GM21619 (cell line): ENCODE data around the gene LAGE3.

Source experiments
- ATAC-seq: cut with Tn5 transposase; IDR thresholded peaks from one replicate; pipeline ENCODE4 v1.9.1; 2021; ENCODE audit not compliant: unreplicated experiment

Gene LAGE3

DNA sequence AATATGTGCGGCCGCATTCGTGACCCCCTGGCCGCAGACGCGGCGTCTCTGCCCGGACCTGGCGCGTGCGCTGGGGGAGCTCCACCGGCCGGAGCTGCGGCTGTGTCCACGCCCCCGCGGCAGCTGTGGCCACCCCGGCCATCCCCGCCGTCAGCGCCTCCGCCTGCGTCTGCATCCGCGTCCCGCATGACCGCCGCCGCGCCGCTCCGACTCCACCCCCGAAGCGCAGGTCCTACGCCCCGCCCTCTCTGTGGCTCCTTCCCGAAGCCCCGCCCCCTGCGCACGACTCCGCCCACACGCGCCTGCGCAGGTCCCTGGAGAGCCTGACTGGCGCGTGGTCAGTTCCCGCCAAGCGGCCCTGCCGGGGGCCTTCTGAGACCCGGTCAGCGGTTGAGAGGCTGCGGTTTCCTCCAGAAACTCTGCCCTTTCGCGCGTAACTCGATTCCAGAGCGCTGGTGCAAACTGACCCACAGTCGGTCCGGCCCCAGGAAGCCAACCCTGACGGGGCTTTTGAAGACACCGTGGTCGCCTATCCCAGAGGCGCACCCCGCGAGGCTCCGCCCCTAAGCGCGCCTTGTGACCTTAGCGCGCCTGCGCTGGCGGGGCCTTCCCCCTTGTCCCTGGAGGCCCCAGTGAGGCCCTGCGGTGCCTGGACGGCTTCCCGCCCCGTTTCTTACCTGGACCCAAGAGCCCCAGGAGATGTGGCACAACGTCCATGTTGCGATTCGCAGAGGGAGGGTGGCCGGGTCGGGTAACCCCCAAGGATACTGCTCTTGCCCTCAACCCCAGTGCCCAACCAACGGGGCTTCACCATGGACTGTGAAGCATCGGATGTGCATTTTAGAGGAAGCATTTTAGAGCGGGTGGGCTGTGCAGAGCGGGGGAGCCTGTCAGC is at the start of gene LAGE3:
Gene LAGE3, minus strand, starts transcription at position 554 of the 895 bp plus-strand sequence. Its CDS starts 366 bp downstream, at position 188.
- ATAC-seq: peak; percentile 87

GRCh38 chrX:154526901-154527675 is 48.0 kb upstream of the LAGE3 start:
- ATAC-seq: peak; percentile 82

GRCh38 chrX:154525606-154526490 is 46.8 kb upstream of the LAGE3 start:
- no peak for ATAC-seq

DNA sequence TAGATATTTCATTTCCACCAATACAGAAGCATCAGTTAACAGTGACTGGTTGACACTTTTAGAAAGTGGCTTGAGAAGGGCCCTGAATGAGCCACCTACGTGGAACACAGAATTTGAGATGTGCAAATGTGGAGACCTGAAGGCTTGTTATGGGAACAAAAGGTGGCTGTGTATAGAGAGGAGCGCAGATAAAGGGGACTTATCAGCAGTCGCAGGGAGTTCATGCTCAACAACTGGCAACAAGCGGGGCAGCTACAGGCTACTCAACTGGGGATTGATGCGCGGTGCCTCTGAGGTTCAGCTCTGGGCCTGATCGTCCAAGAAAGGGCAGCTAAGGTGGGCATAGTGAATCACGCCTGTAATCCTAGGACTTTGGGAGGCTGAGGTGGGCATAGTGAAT is 40.3 kb upstream of the LAGE3 start:
- no peak for ATAC-seq

- no peak for ATAC-seq
Observed at GRCh38 chrX:154517101-154517781, 38.2 kb upstream of the LAGE3 start.

- no peak for ATAC-seq
Observed at GRCh38 chrX:154516656-154517100, 37.6 kb upstream of the LAGE3 start.

DNA sequence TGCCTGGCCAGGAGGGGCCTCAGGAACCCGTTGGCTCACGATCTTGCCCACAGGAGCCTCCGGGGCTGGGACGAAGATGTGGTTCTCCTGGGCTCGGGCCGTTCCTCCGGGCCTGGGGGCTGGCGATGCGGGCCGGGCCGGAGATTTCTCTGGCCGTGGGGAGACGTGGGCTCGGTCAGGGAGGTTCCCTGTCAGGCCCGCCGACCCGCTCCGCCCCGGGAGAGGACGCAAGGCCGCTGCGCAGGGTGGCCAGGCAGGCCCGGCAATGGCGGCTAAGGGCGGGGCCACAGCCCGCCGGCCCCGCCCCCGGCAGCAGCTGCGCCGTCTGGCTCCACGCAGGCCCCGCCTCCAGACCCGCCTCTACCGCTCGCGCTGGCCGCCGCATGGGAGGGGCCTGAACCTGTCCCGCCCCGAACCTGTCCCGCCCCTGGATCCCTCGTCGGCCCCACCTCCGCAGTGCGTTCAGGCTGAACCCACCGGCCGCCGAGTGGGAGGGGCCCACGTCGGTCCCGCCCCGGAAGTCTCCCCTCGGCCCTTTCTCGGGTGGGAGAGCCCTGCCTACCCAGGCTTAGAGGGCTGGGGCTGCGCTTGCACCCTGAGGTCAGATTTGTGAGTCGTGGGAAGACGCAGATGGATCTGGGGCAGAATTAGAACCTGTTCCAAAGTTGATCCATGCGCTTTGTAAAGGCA is 37.0 kb upstream of the LAGE3 start, which contains the start of gene FAM3A:
Gene FAM3A, minus strand, starts transcription at position 267 of the 690 bp plus-strand sequence. CDS start 460 bp downstream, outside the sequence.
- peak; percentile 85 for ATAC-seq

- ATAC-seq: no peak
Observed at GRCh38 chrX:154515090-154515965, 36.2 kb upstream of the LAGE3 start.

DNA sequence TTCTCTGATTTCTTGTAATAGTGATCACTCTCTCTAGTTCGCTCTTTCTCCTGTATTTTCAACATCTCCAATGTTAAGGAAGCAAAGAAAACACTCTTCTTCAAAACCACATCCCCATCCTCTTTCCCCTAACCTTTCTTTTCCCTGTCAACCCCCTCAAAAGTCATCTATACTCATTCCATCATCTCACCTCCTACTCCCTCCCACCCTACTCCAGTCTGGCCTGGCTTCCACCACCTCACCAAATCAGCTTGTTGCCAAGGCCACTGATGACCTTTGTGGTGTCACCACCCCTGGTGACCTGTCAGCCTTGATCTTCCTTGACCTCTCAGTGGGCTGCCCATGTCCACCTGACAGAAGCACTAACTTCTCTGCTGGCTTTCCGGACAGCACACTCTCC is 34.6 kb upstream of the LAGE3 start:
- no peak for ATAC-seq

- no peak for ATAC-seq
Observed at GRCh38 chrX:154512879-154513553, 33.9 kb upstream of the LAGE3 start.

- no peak for ATAC-seq
Observed at GRCh38 chrX:154511761-154512160, 32.7 kb upstream of the LAGE3 start.

- no peak for ATAC-seq
Observed at GRCh38 chrX:154509455-154509854, 30.4 kb upstream of the LAGE3 start.

DNA sequence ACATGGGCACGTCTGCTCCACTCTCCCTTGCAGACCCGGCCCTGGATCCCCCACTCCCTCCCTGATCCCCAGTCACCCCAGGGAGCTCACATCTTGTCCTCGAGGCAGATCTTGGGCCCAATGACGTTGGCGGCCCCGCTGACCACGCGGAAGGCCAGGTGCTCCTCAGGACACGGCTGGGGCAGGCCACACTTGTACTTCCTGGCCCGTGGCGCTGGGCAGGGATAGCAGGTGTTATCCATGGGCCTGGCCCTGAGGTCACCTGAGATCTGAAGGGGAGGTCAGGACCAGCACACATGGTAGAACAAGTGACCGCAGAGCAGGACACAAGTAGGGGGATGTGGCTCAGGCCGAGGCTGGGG is 29.3 kb upstream of the LAGE3 start:
- no peak for ATAC-seq

DNA sequence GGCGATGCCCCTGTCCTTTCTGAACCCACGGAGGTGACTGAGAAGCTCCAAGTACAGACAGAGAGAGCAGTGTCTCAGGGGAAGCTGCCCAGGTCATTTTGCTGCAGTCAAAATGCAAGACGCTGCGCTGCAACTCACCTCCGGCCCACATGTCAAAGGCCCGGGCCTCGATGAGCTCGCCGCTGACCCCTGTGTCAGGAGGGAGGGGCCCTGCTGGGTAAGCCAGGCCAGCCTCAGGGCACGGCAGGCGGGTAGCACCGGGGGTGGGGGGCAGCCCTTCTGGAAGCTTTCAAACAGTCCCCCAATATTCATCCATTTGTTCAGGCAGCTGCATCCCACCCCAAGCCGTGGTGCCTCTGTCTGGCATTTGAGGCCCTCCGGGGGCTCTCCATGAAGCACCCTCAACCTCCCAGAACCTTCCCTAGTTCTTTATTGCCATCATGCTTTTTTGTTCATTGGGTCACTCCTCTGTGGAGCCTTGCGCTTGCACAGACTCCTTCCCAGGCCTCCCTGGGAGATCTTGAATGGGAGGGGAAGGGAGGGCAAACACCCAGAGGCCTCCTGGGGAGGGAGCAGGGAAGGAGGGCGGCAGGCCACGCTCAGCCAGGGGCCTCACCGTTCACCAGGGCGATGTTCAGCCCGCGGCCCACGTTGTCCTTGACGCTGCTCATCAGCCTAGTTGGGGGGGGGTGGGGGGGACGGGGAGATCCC is 28.7 kb upstream of the LAGE3 start:
- ATAC-seq: no peak

GRCh38 chrX:154506483-154507332 is 27.6 kb upstream of the LAGE3 start:
- no peak for ATAC-seq

DNA sequence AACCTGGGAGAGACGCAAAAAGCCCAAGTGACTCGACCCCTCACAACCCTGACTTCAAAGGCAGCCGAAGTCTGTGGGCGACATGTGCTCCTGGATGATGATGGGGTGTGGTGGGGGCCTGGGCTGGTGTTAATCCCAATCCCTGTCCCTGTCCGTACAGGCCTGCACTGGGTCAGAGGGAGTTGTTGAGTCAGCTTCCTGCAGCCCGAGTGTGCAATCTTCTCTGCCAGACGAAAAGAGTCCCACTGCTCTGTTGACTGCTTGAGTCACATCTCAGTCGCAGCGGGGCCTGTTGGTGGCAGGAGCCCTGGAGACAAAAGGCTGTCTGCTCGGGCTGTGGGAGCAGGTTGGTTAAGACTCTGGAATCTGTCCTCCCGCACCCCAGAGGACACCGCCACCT is 26.7 kb upstream of the LAGE3 start:
- no peak for ATAC-seq

DNA sequence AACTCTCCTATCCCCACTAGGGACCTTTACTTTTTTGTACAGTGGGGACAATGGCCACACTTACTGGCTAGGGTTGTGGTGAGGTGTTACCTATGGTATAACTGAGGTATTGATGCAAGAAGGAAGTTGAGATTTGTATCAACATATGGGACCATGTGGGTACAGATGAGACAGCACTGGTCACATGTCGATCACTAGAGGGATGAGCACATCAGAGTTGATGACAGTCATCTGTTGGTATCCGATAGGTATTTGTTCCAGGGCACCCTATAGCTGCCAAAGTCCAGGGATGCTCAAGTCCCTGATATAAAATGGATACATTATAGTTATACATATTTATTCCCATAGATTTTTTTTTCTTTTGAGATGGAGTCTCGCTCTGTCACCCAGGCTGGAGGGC is 23.9 kb upstream of the LAGE3 start:
- no peak for ATAC-seq
